Caki2 (cell line): ENCODE results near the gene LSS. TPM values are rescaled to one million over a fixed set of nuclear protein-coding genes. Genes with fewer than 3 reads are reported as not detected.

Source experiments
- DNase-seq: peaks from one replicate; pipeline ENCODE4 v3.0.0-alpha.2; 2015; ENCODE audit warnings: low read depth
- in situ Hi-C: cut with HindIII; loops from 2 replicates; pipeline ENCODE4 v1.10.0; 2016; ENCODE audit warnings: low sequenced_read_pairs, low pct_unique_long_range_greater_than_20kb, mixed read lengths
- total RNA-seq: library from RNA; depleted of rRNA; stranded (reverse); fragments of >200 nt; shearing (Covaris generic); gene quantifications from 2 replicates; pipeline ENCODE4 v1.2.3, GENCODE V29; 2014; ENCODE audit warnings: low replicate concordance; rRNA removed

LSS gene
- total RNA-seq, 1 experiment from 2014 or later: 18.8 TPM

DNA sequence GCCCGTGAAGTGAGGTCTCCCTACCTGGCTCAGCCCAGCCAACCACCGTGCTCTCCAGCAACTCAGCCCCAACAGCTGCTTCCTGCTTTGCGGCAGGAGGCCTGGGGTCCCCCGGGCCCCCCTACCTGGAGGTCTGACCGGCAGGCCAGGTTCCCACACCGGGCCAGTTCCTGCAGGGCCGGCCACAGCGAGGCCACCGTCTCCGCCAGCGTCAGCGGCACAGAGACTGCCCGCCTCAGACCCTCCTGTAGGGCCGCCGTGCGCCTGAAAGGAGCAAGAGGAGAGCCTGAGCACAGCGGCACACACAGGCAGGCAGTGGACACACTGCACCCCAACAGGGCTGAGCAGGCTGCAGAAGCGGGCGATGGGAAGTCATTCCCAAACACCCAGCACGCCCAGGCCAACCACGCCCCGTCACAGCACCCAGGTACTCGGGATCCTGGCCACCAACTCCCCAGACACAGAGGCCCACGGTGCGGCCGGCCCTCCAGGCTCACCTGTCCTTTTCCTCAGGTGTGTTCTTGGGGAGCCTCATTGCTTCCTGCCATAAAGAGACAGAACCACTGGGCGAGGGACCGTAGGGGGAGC is 90.1 kb downstream of the LSS start:
- in situ Hi-C loops: no loop called here
- DNase-seq: no peak

Other genes with a start within 250 kb of the LSS start
- gene COL6A1, start 247.0 kb downstream of the LSS start, total RNA-seq: 95.8 and 146 TPM in 2 replicates
- gene COL6A2, start 130.7 kb downstream of the LSS start, total RNA-seq: 97.9 and 120 TPM in 2 replicates
- gene FTCD, start 73.2 kb downstream of the LSS start, total RNA-seq: 0.14 TPM in 1 of 2 replicates, not detected in the other
- 3.8 and 5.4 TPM in 2 replicates for gene SPATC1L, start 44.3 kb downstream of the LSS start, total RNA-seq
- 58.8 and 76.2 TPM in 2 replicates for gene MCM3AP, start 56.8 kb upstream of the LSS start, total RNA-seq
- 35.5 and 44.3 TPM in 2 replicates for gene YBEY, start 57.6 kb upstream of the LSS start, total RNA-seq
- 3.0 and 4.5 TPM in 2 replicates for gene C21orf58, start 95.1 kb upstream of the LSS start, total RNA-seq
- 8.5 and 42.4 TPM in 2 replicates for gene PCNT, start 95.4 kb upstream of the LSS start, total RNA-seq
- 14.6 and 16.8 TPM in 2 replicates for gene DIP2A, start 230.1 kb upstream of the LSS start, total RNA-seq